SK-N-SH (cell line): ENCODE data around the gene OPN3. TPM values are rescaled to one million over a fixed set of nuclear protein-coding genes. Genes with fewer than 3 reads are reported as not detected.
A peak's percentile ranks its signal among the peaks of the same experiment; 100 is the strongest.

Experiments used
- CTCF ChIA-PET: fragments of 300-600, 350-600 bp; formaldehyde crosslinking; extraction: SDS; loops from one replicate; lab custom pipeline; 2021; lab: Yijun Ruan, JAX
- POLR2A ChIA-PET: fragments of 350-600 bp; sonication (Branson Sonifier 250); formaldehyde crosslinking; extraction: SDS; loops from one replicate; lab custom pipeline; 2020; ENCODE audit warnings: antibody characterized with exemption, inconsistent platforms; lab: Yijun Ruan, JAX
- DNase-seq: peaks from one replicate; pipeline ENCODE4 v3.0.0; 2012
- H2AFZ ChIP-seq: fragments of 200-600 bp; sonication (generic); 2 replicates; pipeline ENCODE4 v1.8.1; 2016; ENCODE audit warnings: antibody characterized with exemption, mild to moderate bottlenecking, low read depth
- H3F3A ChIP-seq: fragments of 200-600 bp; sonication (generic); replicated peaks from 2 replicates; pipeline ENCODE3; 2016; ENCODE audit warnings: antibody characterized with exemption, mild to moderate bottlenecking; ENCODE audit not compliant: insufficient read depth
- H3K27ac ChIP-seq, 2 experiments: fragments of 200-500 bp in 1 of 2; fragments of 200-600 bp in 1 of 2; sonication (Bioruptor generic) in 1 of 2; sonication (generic), shearing (Covaris generic) in 1 of 2; 2 replicates each; pipeline versions ENCODE4 v1.5.1 to v1.6.1; 2014 to 2016; ENCODE audit warnings: low read depth in 2 of 2, inconsistent platforms in 1 of 2, low read length in 1 of 2, mild to moderate bottlenecking in 1 of 2, mixed read lengths in 1 of 2
- H3K27me3 ChIP-seq: fragments of 200-600 bp; sonication (generic), shearing (Covaris generic); 2 replicates; pipeline ENCODE4 v1.6.1; 2016; ENCODE audit warnings: mixed run types; ENCODE audit not compliant: insufficient read depth
- H3K36me3 ChIP-seq, 2 experiments: fragments of 200-500 bp in 1 of 2; fragments of 200-600 bp in 1 of 2; sonication (Bioruptor generic) in 1 of 2; sonication (generic) in 1 of 2; replicated peaks in 1 of 2; 2 replicates each; pipeline versions ENCODE3 to v1.5.1; 2014 to 2016; ENCODE audit warnings: low read length in 1 of 2, mild to moderate bottlenecking in 1 of 2; ENCODE audit not compliant: insufficient read depth in 2 of 2, control insufficient read depth in 1 of 2
- H3K4me1 ChIP-seq, 2 experiments: fragments of 200-500 bp in 1 of 2; fragments of 200-600 bp in 1 of 2; sonication (Bioruptor generic) in 1 of 2; sonication (generic), shearing (Covaris generic) in 1 of 2; 2 replicates each; pipeline versions ENCODE4 v1.5.1 to v1.6.1; 2014 to 2016; ENCODE audit warnings: low read depth in 1 of 2, low read length in 1 of 2, mixed run types in 1 of 2; ENCODE audit not compliant: insufficient read depth in 2 of 2, control insufficient read depth in 1 of 2
- H3K4me2 ChIP-seq: fragments of 200-600 bp; sonication (generic), shearing (Covaris generic); 2 replicates; pipeline ENCODE4 v1.6.1; 2017; ENCODE audit warnings: mixed run types
- H3K4me3 ChIP-seq, 2 experiments: fragments of 200-500 bp in 1 of 2; fragments of 200-600 bp in 1 of 2; sonication (Bioruptor generic) in 1 of 2; sonication (generic), shearing (Covaris generic) in 1 of 2; 2 replicates each; pipeline versions ENCODE4 v1.5.1 to v1.8.1; 2014 to 2016; ENCODE audit warnings: low read depth in 2 of 2, inconsistent platforms in 1 of 2, low read length in 1 of 2, mild to moderate bottlenecking in 1 of 2, mixed read lengths in 1 of 2, moderate library complexity in 1 of 2
- H3K79me2 ChIP-seq: fragments of 200-600 bp; sonication (generic); 2 replicates; pipeline ENCODE4 v1.8.1; 2017; ENCODE audit warnings: mild to moderate bottlenecking; ENCODE audit not compliant: insufficient read depth
- H3K9ac ChIP-seq: fragments of 200-600 bp; sonication (generic); 2 replicates; pipeline ENCODE4 v1.6.1; 2017; ENCODE audit warnings: mixed run types
- H3K9me2 ChIP-seq: fragments of 200-600 bp; sonication (generic); 2 replicates; pipeline ENCODE4 v1.6.1; 2017; ENCODE audit warnings: mixed run types
- H3K9me3 ChIP-seq: fragments of 200-600 bp; sonication (generic); 2 replicates; pipeline ENCODE4 v1.6.1; 2017; ENCODE audit warnings: mixed run types, mild to moderate bottlenecking, moderate library complexity
- H4K20me1 ChIP-seq: fragments of 200-600 bp; sonication (generic); 2 replicates; pipeline ENCODE4 v1.6.1; 2017; ENCODE audit warnings: mild to moderate bottlenecking, mixed run types; ENCODE audit not compliant: insufficient read depth
- CHD2 ChIP-seq: fragments of 150-350 bp; IDR thresholded peaks from 2 replicates; pipeline ENCODE4 v1.6.1; 2018; ENCODE audit warnings: low read length; ENCODE audit not compliant: partially characterized antibody
- FOSL2 ChIP-seq: IDR thresholded peaks from 2 replicates; pipeline ENCODE4 v1.4.0; 2012; ENCODE audit warnings: low read depth, mild to moderate bottlenecking, moderate library complexity, borderline replicate concordance
- FOXJ3 ChIP-seq: sonication (generic); formaldehyde crosslinking; IDR thresholded peaks from 2 replicates; pipeline ENCODE4 v1.5.1; 2020; ENCODE audit warnings: mild to moderate bottlenecking, missing genetic modification reagents
- JUND ChIP-seq: IDR thresholded peaks from 2 replicates; pipeline ENCODE4 v1.4.0; 2012
- POLR2AphosphoS5 ChIP-seq: IDR thresholded peaks from 2 replicates; pipeline ENCODE4 v1.6.1; 2012; ENCODE audit warnings: low read depth, low read length
- RCOR1 ChIP-seq: fragments of 150-350 bp; IDR thresholded peaks from 2 replicates; pipeline ENCODE4 v1.6.1; 2017; ENCODE audit warnings: antibody characterized with exemption, low read length
- REST ChIP-seq: IDR thresholded peaks from 2 replicates; pipeline ENCODE4 v1.6.1; 2012; ENCODE audit warnings: mild to moderate bottlenecking, low read depth, low read length, moderate library complexity
- RXRA ChIP-seq: IDR thresholded peaks from 2 replicates; pipeline ENCODE4 v1.4.0; 2012; ENCODE audit warnings: low read depth, mild to moderate bottlenecking, borderline replicate concordance
- TCF12 ChIP-seq: IDR thresholded peaks from 2 replicates; pipeline ENCODE4 v1.4.0; 2012
- TEAD4 ChIP-seq: IDR thresholded peaks from 2 replicates; pipeline ENCODE4 v1.4.0; 2012; ENCODE audit warnings: mild to moderate bottlenecking, borderline replicate concordance; ENCODE audit not compliant: insufficient read depth
- WGBS: methylation state at CpG from one replicate; pipeline ENCODE4 v1.1.6; 2017; ENCODE audit warnings: low lambda C conversion rate; 5-methylcytosine and 5-hydroxymethylcytosine counted together
- polyA plus RNA-seq, 3 experiments: library from polyadenylated mRNA; depleted of rRNA; stranded (reverse); fragments of >200 nt; gene quantifications; 2 replicates each; pipeline ENCODE4 v1.2.3, GENCODE V29; 2012
- TF ChIP-seq, protein P1 (sequence below): IDR thresholded peaks from 2 replicates; pipeline ENCODE4; 2012
- TF ChIP-seq, protein P2 (sequence below): fragments of 150-350 bp; IDR thresholded peaks from 2 replicates; pipeline ENCODE4 v1.6.1; 2017; ENCODE audit warnings: antibody characterized with exemption, low read length, low read depth, borderline replicate concordance

Gene OPN3
- polyA plus RNA-seq, 1 of the 3 experiments (the other 2 are of a cell fraction): 7.8 TPM

DNA sequence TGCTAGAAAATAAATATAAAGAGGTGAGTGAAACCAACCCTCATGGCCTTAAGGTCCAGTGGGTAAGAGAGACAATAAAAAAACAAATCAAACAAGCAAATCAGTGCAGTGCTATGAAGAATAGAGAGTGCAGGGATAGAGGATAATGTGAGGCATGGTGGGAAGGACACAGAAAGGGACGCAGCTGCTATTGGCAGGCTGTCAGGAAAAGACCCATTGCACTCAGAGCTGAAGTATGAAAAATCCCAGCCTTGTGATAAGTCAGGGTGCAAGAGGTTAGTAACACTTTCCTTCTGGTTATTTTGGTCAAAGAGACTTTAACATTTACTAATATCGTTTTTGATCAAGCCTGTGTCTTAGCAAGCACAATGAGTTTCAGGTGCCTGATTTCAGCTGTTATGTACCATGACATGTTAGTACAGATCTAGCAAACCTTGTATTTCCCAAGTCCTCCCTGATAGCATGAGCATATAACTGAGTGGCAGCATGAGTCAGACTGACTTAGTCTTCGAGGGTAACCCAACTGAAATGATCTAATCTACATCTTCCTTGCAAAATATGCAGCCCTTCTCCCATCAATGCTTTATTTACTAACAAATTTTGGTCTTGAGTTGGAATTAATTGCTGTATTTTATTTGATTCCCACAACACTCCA, 31.7 kb downstream of the OPN3 start:
- Histone ChIP-seq H3K36me3 (no peaks in the 10 kb centered on the region), H3K4me3 (no peak overlapping the region), H3K27me3 (no peaks in the 10 kb centered on the region), H3K9ac (no peak overlapping the region), H3K9me3 (no peaks in the 10 kb centered on the region), H3K9me2 (no peaks in the 10 kb centered on the region), H3F3A (peaks cover 9% of the 10 kb centered on the region), H3K4me2 (peak overlapping the region; percentile 35), H3K27ac (0 out of 4 replicates have a peak overlapping the region, but pooled peaks of 1 of the 2 experiments have one; percentile 23), H4K20me1 (no peaks in the 10 kb centered on the region), H2AFZ (peak overlapping the region; percentile 33; the same call in 1 of the 2 replicates), H3K4me1 (peaks cover 6 to 18% of the 10 kb centered on the region in 2 experiments; a peak in 3 of 4 replicates), H3K79me2 (no peaks in the 10 kb centered on the region)
- POLR2A ChIA-PET: no interaction called here
- WGBS: 24% methylated on average over 3 of the region's 3 CpGs
- CTCF ChIA-PET: interaction anchor here (0.9 kb wide), 1 partner anchor 226 kb away, joined by 3 read pairs; no protein-coding TSS in a partner anchor
- DNase-seq: no peak
- TF ChIP-seq, protein P1, sequence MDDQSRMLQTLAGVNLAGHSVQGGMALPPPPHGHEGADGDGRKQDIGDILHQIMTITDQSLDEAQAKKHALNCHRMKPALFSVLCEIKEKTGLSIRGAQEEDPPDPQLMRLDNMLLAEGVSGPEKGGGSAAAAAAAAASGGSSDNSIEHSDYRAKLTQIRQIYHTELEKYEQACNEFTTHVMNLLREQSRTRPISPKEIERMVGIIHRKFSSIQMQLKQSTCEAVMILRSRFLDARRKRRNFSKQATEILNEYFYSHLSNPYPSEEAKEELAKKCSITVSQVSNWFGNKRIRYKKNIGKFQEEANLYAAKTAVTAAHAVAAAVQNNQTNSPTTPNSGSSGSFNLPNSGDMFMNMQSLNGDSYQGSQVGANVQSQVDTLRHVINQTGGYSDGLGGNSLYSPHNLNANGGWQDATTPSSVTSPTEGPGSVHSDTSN: peak; percentile 22; the same call in 1 of the 2 replicates
- TF ChIP-seq FOSL2 (peak; percentile 22; the same call in 1 of the 2 replicates), JUND (peak; percentile 16; the same call in 1 of the 2 replicates), RCOR1 (no peak)

DNA sequence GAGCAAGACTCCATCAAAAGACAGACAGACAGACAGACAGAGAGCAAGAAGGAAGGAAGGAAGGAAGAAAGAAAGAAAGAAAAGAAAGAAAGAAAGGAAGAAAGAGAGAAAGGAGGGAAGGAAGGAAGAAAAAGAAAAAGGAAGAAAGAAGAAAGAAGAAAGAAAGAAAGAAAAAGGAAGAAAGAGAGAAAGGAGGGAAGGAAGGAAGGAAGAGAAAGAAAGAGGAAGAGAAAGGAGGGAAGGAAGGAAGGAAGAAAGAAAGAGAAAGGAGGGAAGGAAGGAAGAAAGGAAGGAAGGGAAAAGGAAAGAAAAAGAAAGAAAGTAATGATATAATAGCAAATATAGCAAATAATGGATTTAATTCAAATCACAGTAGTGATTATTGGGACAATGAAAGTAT, 32.7 kb downstream of the OPN3 start:
- Histone ChIP-seq H4K20me1 (no peaks in the 10 kb centered on the region), H3K27me3 (no peaks in the 10 kb centered on the region), H3K4me2 (no peak overlapping the region), H3K4me3 (no peak overlapping the region), H3F3A (peaks cover 9% of the 10 kb centered on the region), H3K36me3 (no peaks in the 10 kb centered on the region)
- CTCF ChIA-PET: no interaction called here
- DNase-seq: no peak
- TF ChIP-seq, protein P2, sequence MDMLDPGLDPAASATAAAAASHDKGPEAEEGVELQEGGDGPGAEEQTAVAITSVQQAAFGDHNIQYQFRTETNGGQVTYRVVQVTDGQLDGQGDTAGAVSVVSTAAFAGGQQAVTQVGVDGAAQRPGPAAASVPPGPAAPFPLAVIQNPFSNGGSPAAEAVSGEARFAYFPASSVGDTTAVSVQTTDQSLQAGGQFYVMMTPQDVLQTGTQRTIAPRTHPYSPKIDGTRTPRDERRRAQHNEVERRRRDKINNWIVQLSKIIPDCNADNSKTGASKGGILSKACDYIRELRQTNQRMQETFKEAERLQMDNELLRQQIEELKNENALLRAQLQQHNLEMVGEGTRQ: no peak
- TF ChIP-seq CHD2: no peak
- no peak for TF ChIP-seq TCF12
- no peak for TF ChIP-seq FOSL2
- TF ChIP-seq REST: no peak
- TF ChIP-seq POLR2AphosphoS5: no peak
- no peak for TF ChIP-seq TEAD4
- TF ChIP-seq FOXJ3 (CRISPR knock-in tag): no peak
- TF ChIP-seq RXRA: no peak
- TF ChIP-seq, all 33 proteins: peak for 0
- Histone ChIP-seq H3K79me2 (no peaks in the 10 kb centered on the region), H3K9me3 (no peaks in the 10 kb centered on the region), H3K4me1 (peaks cover 6 to 11% of the 10 kb centered on the region in 2 experiments; a peak in 3 of 4 replicates), H3K9ac (no peak overlapping the region), H2AFZ (no peak overlapping the region), H3K27ac (no peak overlapping the region), H3K9me2 (no peaks in the 10 kb centered on the region)
- POLR2A ChIA-PET: no interaction called here
